GM12878 (cell line): ENCODE results near the gene FFAR3. TPM values are rescaled to one million over a fixed set of nuclear protein-coding genes. Genes with fewer than 3 reads are reported as not detected.

Experiments used
- BACH1 ChIP-seq: fragments of 450-650 bp; IDR thresholded peaks from 2 replicates; pipeline ENCODE4 v1.6.1; 2017; ENCODE audit warnings: mild to moderate bottlenecking, borderline replicate concordance
- GATAD2B ChIP-seq: fragments of 450-650 bp; conservative IDR thresholded peaks from 2 replicates; pipeline ENCODE4 v1.6.1; 2017; ENCODE audit warnings: low read depth, mild to moderate bottlenecking, moderate library complexity
- NFIC ChIP-seq: IDR thresholded peaks from 2 replicates; pipeline ENCODE4 v1.6.1; 2012; ENCODE audit warnings: low read depth, mild to moderate bottlenecking, inconsistent platforms, low read length, moderate library complexity
- PAX5 ChIP-seq: IDR thresholded peaks from 2 replicates; pipeline ENCODE4 v1.6.1; 2011; ENCODE audit warnings: low read depth, low read length, borderline replicate concordance
- RCOR1 ChIP-seq: conservative IDR thresholded peaks from 2 replicates; pipeline ENCODE4 v1.6.1; 2012; ENCODE audit warnings: low read depth, low read length, improper control_type of control experiment
- RUNX3 ChIP-seq: IDR thresholded peaks from 2 replicates; pipeline ENCODE4 v1.6.1; 2012; ENCODE audit warnings: low read length, inconsistent platforms
- TARDBP ChIP-seq: IDR thresholded peaks from 2 replicates; pipeline ENCODE4 v1.6.1; 2016; ENCODE audit warnings: borderline replicate concordance
- TCF3 ChIP-seq: IDR thresholded peaks from 2 replicates; pipeline ENCODE4 v1.6.1; 2012; ENCODE audit warnings: low read depth, mild to moderate bottlenecking, low read length, borderline replicate concordance; ENCODE audit not compliant: insufficient read depth
- ZNF384 ChIP-seq: IDR thresholded peaks from 2 replicates; pipeline ENCODE4 v1.6.1; 2012; ENCODE audit warnings: low read depth, mild to moderate bottlenecking, low read length, improper control_type of control experiment, borderline replicate concordance
- polyA plus RNA-seq, 11 experiments: library from polyadenylated mRNA; depleted of rRNA in 4 of 11; unstranded in 6 of 11; stranded (reverse) in 5 of 11; fragments of >200 nt; fragmentation: Nextera tagmentation in 4 of 11; fragmentation: Illumina TruSeq in 1 of 11; extraction: Ambion mirVana in 4 of 11; extraction: Trizol in 1 of 11; gene quantifications; 1 replicate in 1 of 11; 2 replicates in 10 of 11; pipeline versions ENCODE4 v1.2.1 to v1.2.3, GENCODE V29; 2011 to 2016; ENCODE audit warnings: inconsistent platforms in 2 of 11, missing spikeins in 2 of 11, low read depth in 1 of 11
- total RNA-seq, 4 experiments: library from RNA; depleted of rRNA in 3 of 4; stranded (reverse); fragments of >200 nt in 3 of 4; fragmentation: Illumina TruSeq in 1 of 4; extraction: Trizol in 1 of 4; gene quantifications; 2 replicates each; pipeline versions ENCODE4 v1.2.1 to v1.2.3, GENCODE V29; 2013 to 2021
- TF ChIP-seq, protein P1 (sequence below): fragments of 450-650 bp; formaldehyde crosslinking; IDR thresholded peaks from 2 replicates; pipeline ENCODE4 v1.4.0; 2020; ENCODE audit warnings: mild to moderate bottlenecking, moderate library complexity
- TF ChIP-seq, protein P2 (sequence below): fragments of 450-650 bp; IDR thresholded peaks from 2 replicates; pipeline ENCODE4 v1.6.1; 2017; ENCODE audit warnings: low read depth, mild to moderate bottlenecking, moderate library complexity
- TF ChIP-seq, protein P3 (sequence below): IDR thresholded peaks from 2 replicates; pipeline ENCODE4 v1.6.1; 2011; ENCODE audit warnings: borderline replicate concordance, low read depth, mild to moderate bottlenecking, moderate library complexity, low read length; ENCODE audit not compliant: insufficient read depth, poor library complexity, severe bottlenecking
- TF ChIP-seq, protein P4 (sequence below): fragments of 150-350 bp; IDR thresholded peaks from 2 replicates; pipeline ENCODE4 v1.6.1; 2016; ENCODE audit warnings: low read depth, low read length
- TF ChIP-seq, protein P5 (sequence below): fragments of 450-650 bp; conservative IDR thresholded peaks from 2 replicates; pipeline ENCODE4 v1.6.1; 2017; ENCODE audit warnings: mild to moderate bottlenecking, moderate library complexity
- TF ChIP-seq, protein P6 (sequence below): fragments of 450-650 bp; IDR thresholded peaks from 2 replicates; pipeline ENCODE4 v1.6.1; 2016; ENCODE audit warnings: mild to moderate bottlenecking

The FFAR3 gene
- total and polyA plus RNA-seq, 10 of the 15 experiments (the other 5 are each of a cell fraction or from before 2014, with no cell fraction given) = 0.15 to 0.18 TPM; not detected in 8

DNA sequence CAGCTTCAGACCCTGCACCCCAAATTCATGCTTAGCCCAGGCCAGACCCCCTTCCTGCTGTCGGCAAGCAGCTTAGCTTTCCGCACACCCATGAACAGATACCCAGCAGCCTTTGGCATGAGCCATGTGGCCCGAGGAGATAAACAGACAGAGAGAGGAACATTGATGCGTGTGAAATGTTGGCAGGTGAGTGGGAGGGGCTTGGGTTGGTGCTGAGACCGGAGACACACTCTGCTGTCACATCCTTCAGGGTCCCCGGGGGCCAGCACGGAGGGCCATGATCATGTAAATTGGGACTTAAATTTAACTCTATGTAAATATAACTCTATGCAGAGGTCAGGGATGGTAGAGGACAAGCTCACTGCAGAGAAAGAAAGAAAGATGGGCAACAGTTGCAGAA is 27.8 kb upstream of the FFAR3 start (continued):
- TF ChIP-seq, protein P1, sequence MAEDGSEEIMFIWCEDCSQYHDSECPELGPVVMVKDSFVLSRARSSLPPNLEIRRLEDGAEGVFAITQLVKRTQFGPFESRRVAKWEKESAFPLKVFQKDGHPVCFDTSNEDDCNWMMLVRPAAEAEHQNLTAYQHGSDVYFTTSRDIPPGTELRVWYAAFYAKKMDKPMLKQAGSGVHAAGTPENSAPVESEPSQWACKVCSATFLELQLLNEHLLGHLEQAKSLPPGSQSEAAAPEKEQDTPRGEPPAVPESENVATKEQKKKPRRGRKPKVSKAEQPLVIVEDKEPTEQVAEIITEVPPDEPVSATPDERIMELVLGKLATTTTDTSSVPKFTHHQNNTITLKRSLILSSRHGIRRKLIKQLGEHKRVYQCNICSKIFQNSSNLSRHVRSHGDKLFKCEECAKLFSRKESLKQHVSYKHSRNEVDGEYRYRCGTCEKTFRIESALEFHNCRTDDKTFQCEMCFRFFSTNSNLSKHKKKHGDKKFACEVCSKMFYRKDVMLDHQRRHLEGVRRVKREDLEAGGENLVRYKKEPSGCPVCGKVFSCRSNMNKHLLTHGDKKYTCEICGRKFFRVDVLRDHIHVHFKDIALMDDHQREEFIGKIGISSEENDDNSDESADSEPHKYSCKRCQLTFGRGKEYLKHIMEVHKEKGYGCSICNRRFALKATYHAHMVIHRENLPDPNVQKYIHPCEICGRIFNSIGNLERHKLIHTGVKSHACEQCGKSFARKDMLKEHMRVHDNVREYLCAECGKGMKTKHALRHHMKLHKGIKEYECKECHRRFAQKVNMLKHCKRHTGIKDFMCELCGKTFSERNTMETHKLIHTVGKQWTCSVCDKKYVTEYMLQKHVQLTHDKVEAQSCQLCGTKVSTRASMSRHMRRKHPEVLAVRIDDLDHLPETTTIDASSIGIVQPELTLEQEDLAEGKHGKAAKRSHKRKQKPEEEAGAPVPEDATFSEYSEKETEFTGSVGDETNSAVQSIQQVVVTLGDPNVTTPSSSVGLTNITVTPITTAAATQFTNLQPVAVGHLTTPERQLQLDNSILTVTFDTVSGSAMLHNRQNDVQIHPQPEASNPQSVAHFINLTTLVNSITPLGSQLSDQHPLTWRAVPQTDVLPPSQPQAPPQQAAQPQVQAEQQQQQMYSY (CRISPR knock-in tag) = no peak
- TF ChIP-seq GATAD2B = peak; percentile 67; the same call in 1 of the 2 replicates
- TF ChIP-seq, protein P2, sequence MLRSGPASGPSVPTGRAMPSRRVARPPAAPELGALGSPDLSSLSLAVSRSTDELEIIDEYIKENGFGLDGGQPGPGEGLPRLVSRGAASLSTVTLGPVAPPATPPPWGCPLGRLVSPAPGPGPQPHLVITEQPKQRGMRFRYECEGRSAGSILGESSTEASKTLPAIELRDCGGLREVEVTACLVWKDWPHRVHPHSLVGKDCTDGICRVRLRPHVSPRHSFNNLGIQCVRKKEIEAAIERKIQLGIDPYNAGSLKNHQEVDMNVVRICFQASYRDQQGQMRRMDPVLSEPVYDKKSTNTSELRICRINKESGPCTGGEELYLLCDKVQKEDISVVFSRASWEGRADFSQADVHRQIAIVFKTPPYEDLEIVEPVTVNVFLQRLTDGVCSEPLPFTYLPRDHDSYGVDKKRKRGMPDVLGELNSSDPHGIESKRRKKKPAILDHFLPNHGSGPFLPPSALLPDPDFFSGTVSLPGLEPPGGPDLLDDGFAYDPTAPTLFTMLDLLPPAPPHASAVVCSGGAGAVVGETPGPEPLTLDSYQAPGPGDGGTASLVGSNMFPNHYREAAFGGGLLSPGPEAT = no peak
- TF ChIP-seq RCOR1 = no peak
- TF ChIP-seq NFIC = peak; percentile 51; the same call in 1 of the 2 replicates
- TF ChIP-seq BACH1 = peak; percentile 24; the same call in 1 of the 2 replicates
- TF ChIP-seq, protein P3, sequence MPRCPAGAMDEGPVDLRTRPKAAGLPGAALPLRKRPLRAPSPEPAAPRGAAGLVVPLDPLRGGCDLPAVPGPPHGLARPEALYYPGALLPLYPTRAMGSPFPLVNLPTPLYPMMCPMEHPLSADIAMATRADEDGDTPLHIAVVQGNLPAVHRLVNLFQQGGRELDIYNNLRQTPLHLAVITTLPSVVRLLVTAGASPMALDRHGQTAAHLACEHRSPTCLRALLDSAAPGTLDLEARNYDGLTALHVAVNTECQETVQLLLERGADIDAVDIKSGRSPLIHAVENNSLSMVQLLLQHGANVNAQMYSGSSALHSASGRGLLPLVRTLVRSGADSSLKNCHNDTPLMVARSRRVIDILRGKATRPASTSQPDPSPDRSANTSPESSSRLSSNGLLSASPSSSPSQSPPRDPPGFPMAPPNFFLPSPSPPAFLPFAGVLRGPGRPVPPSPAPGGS = peak; percentile 83
- TF ChIP-seq, protein P4, sequence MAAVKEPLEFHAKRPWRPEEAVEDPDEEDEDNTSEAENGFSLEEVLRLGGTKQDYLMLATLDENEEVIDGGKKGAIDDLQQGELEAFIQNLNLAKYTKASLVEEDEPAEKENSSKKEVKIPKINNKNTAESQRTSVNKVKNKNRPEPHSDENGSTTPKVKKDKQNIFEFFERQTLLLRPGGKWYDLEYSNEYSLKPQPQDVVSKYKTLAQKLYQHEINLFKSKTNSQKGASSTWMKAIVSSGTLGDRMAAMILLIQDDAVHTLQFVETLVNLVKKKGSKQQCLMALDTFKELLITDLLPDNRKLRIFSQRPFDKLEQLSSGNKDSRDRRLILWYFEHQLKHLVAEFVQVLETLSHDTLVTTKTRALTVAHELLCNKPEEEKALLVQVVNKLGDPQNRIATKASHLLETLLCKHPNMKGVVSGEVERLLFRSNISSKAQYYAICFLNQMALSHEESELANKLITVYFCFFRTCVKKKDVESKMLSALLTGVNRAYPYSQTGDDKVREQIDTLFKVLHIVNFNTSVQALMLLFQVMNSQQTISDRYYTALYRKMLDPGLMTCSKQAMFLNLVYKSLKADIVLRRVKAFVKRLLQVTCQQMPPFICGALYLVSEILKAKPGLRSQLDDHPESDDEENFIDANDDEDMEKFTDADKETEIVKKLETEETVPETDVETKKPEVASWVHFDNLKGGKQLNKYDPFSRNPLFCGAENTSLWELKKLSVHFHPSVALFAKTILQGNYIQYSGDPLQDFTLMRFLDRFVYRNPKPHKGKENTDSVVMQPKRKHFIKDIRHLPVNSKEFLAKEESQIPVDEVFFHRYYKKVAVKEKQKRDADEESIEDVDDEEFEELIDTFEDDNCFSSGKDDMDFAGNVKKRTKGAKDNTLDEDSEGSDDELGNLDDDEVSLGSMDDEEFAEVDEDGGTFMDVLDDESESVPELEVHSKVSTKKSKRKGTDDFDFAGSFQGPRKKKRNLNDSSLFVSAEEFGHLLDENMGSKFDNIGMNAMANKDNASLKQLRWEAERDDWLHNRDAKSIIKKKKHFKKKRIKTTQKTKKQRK = no peak
- no peak for TF ChIP-seq ZNF384
- peak; percentile 28; the same call in 1 of the 2 replicates for TF ChIP-seq RUNX3
- no peak for TF ChIP-seq TARDBP
- TF ChIP-seq, protein P5, sequence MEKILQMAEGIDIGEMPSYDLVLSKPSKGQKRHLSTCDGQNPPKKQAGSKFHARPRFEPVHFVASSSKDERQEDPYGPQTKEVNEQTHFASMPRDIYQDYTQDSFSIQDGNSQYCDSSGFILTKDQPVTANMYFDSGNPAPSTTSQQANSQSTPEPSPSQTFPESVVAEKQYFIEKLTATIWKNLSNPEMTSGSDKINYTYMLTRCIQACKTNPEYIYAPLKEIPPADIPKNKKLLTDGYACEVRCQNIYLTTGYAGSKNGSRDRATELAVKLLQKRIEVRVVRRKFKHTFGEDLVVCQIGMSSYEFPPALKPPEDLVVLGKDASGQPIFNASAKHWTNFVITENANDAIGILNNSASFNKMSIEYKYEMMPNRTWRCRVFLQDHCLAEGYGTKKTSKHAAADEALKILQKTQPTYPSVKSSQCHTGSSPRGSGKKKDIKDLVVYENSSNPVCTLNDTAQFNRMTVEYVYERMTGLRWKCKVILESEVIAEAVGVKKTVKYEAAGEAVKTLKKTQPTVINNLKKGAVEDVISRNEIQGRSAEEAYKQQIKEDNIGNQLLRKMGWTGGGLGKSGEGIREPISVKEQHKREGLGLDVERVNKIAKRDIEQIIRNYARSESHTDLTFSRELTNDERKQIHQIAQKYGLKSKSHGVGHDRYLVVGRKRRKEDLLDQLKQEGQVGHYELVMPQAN = peak; percentile 17; the same call in 1 of the 2 replicates
- TF ChIP-seq PAX5 = peak; percentile 87
- TF ChIP-seq, protein P6, sequence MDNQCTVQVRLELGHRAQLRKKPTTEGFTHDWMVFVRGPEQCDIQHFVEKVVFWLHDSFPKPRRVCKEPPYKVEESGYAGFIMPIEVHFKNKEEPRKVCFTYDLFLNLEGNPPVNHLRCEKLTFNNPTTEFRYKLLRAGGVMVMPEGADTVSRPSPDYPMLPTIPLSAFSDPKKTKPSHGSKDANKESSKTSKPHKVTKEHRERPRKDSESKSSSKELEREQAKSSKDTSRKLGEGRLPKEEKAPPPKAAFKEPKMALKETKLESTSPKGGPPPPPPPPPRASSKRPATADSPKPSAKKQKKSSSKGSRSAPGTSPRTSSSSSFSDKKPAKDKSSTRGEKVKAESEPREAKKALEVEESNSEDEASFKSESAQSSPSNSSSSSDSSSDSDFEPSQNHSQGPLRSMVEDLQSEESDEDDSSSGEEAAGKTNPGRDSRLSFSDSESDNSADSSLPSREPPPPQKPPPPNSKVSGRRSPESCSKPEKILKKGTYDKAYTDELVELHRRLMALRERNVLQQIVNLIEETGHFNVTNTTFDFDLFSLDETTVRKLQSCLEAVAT = peak; percentile 51; the same call in 1 of the 2 replicates
- TF ChIP-seq TCF3 = peak; percentile 18; the same call in 1 of the 2 replicates
